Measurements from ENCODE around the gene CEBPZ. TPM values are rescaled to one million over a fixed set of nuclear protein-coding genes. Genes with fewer than 3 reads are reported as not detected.

The CEBPZ gene
- total and polyA plus RNA-seq, 2 of the 13 experiments (the other 11 are each of a cell fraction or from before 2014, with no cell fraction given) = 14.4 to 117 TPM

GRCh38 chr2:37156857-37157714, 74.3 kb downstream of the CEBPZ start, which contains the start of gene EIF2AK2 (continued):
- TF ChIP-seq PAX8 (CRISPR knock-in tag; IDR thresholded peaks at IDR 0.05; ENCODE audit: borderline replicate concordance) = peak; percentile 95; the same call in 1 of the 2 replicates
- TF ChIP-seq ZSCAN30 (CRISPR knock-in tag; IDR thresholded peaks at IDR 0.05) = peak; percentile 86; the same call in 1 of the 2 replicates
- TF ChIP-seq ZNF558 (CRISPR knock-in tag; IDR thresholded peaks at IDR 0.05; ENCODE audit: borderline replicate concordance) = peak; percentile 23; the same call in 1 of the 2 replicates
- peak; percentile 82; the same call in 1 of the 2 replicates for TF ChIP-seq ZNF276 (CRISPR knock-in tag; IDR thresholded peaks at IDR 0.05; ENCODE audit: low read depth)
- no peak for TF ChIP-seq MBD4 (IDR thresholded peaks at IDR 0.05; ENCODE audit: borderline replicate concordance, low read length)
- TF ChIP-seq ZNF770 (CRISPR knock-in tag; IDR thresholded peaks at IDR 0.05) = 0 out of 2 replicates have a peak, but pooled peaks have one; percentile 28
- 0 out of 2 replicates have a peak, but pooled peaks have one; percentile 64 for TF ChIP-seq ZNF678 (CRISPR knock-in tag; IDR thresholded peaks at IDR 0.05)
- TF ChIP-seq ZNF275 (CRISPR knock-in tag; IDR thresholded peaks at IDR 0.05; ENCODE audit: borderline replicate concordance) = no peak
- 0 out of 2 replicates have a peak, but pooled peaks have one; percentile 51 for TF ChIP-seq SAFB2 (CRISPR knock-in tag; IDR thresholded peaks at IDR 0.05; ENCODE audit: borderline replicate concordance, low read depth)
- peak; percentile 49; the same call in 1 of the 2 replicates for TF ChIP-seq ZNF329 (CRISPR knock-in tag; IDR thresholded peaks at IDR 0.05; ENCODE audit: low read depth)
- TF ChIP-seq BHLHE40 (IDR thresholded peaks at IDR 0.05; ENCODE audit: low read length) = no peak
- TF ChIP-seq KLF16 (CRISPR knock-in tag; IDR thresholded peaks at IDR 0.05) = no peak; a peak in 2 of 4 replicates
- TF ChIP-seq TBX2 (CRISPR knock-in tag; IDR thresholded peaks at IDR 0.05; ENCODE audit: borderline replicate concordance) = 0 out of 2 replicates have a peak, but pooled peaks have one; percentile 44
- TF ChIP-seq KDM3A (CRISPR knock-in tag; IDR thresholded peaks at IDR 0.05; ENCODE audit: low read depth) = peak; percentile 54; the same call in 1 of the 2 replicates
- peak; percentile 84 for TF ChIP-seq ZNF446 (CRISPR knock-in tag; IDR thresholded peaks at IDR 0.05)
- 0 out of 2 replicates have a peak, but pooled peaks have one; percentile 17 for TF ChIP-seq HNF4G (IDR thresholded peaks at IDR 0.05; ENCODE audit: borderline replicate concordance, low read depth, low read length)
- no peak for TF ChIP-seq HNF4G (CRISPR knock-in tag; IDR thresholded peaks at IDR 0.05; ENCODE audit: borderline replicate concordance, low read depth)
- TF ChIP-seq IRF2 (CRISPR knock-in tag; IDR thresholded peaks at IDR 0.05) = peak; percentile 99
- TF ChIP-seq UBTF (CRISPR knock-in tag; IDR thresholded peaks at IDR 0.05) = peak; percentile 85
- TF ChIP-seq MBNL3 (CRISPR knock-in tag; conservative IDR thresholded peaks at IDR 0.05) = no peak
